ENCODE measurements around the gene MYG1.
A peak's percentile ranks its signal among the peaks of the same experiment; 100 is the strongest.

The MYG1 gene

DNA sequence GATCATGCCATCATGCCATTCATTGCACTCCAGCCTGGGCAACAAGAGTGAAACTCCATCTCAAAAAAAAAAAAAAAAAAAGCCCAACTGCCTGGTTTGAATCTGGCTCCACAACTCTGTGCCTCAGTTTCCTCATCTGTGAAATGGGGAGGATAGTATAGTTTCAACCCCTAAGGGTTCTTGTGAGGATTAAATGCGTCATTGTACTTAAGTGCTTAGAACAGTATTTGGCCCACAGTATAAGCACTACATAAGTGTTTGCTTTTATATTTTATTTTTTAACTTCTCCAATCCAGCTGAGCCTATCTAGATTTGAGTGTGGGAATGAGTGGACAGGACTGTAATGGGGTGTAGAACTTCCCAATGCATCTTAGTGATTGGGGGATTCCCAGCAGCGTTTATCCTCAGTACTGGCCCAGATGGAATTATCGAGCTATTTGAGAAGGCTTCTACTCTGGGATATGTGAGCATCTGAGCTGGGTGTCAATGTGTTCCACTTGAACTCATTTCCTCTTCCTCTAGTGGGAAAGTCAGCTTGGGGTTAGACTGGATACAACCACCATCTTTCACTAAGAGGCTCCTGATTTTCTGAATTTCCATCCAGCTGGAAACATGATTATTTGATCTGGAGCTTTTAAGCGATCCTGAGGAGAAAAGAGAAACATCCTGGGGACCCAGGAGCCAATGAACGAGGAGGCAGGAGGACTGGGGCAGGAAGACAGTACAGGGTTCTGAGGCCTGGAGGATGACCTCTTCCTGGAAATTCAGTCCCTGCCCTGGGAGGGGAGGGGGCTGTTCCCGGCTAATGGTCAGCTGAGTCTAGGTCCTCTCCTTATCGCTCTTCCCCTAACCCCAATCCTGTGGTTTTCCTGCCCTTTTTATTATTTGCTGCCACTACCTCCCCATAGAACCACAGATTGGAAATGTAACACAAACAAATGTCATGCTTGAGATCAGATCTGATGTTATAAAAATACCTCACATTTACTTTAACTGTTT, 40.7 kb upstream of the MYG1 start (continued):
- TF ChIP-seq, protein P1, sequence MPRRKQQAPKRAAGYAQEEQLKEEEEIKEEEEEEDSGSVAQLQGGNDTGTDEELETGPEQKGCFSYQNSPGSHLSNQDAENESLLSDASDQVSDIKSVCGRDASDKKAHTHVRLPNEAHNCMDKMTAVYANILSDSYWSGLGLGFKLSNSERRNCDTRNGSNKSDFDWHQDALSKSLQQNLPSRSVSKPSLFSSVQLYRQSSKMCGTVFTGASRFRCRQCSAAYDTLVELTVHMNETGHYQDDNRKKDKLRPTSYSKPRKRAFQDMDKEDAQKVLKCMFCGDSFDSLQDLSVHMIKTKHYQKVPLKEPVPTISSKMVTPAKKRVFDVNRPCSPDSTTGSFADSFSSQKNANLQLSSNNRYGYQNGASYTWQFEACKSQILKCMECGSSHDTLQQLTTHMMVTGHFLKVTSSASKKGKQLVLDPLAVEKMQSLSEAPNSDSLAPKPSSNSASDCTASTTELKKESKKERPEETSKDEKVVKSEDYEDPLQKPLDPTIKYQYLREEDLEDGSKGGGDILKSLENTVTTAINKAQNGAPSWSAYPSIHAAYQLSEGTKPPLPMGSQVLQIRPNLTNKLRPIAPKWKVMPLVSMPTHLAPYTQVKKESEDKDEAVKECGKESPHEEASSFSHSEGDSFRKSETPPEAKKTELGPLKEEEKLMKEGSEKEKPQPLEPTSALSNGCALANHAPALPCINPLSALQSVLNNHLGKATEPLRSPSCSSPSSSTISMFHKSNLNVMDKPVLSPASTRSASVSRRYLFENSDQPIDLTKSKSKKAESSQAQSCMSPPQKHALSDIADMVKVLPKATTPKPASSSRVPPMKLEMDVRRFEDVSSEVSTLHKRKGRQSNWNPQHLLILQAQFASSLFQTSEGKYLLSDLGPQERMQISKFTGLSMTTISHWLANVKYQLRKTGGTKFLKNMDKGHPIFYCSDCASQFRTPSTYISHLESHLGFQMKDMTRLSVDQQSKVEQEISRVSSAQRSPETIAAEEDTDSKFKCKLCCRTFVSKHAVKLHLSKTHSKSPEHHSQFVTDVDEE (CRISPR knock-in tag; IDR thresholded peaks at IDR 0.05): no peak

DNA sequence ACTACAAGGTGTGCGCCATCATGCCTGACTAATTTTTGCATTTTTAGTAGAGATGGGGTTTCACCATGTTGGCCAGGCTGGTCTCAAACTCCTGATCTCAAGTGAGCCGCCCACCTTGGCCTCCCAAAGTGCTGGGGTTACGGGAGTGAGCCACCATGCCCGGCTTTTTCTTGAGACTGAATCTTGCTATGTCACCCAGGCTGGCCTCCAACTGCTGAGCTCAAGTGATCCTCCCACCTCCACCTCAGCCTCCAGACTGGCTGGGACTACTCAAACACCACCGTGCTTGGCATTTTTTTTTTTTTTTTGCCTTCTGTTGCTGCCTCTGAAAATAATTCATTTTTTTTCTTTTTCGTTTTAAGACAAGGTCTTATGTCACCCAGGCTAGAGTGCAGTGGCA, 39.6 kb upstream of the MYG1 start:
- TF ChIP-seq CSDC2 (CRISPR knock-in tag; IDR thresholded peaks at IDR 0.05) (no peak), SNAI2 (CRISPR knock-in tag; IDR thresholded peaks at IDR 0.05) (no peak)
- ATAC-seq: no peak

DNA sequence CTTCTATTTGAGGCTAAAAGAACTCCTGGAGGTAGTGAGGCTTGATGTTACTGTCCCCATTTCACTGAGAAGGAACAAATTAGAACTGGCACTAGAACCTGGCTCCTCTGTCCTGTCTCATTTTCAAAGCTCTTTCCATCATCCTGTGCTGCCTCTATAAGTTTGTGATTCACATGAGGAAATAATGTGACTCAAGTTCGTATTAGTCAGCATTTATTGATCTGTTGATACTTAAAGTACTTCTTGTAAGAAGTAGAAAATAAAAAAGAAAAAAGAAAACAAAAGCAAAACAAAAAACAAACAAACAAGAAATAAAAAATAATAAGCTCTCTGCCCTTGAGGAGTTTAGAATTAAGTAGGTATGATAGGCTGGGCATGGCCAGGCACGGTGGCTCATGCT, 33.7 kb upstream of the MYG1 start:
- TF ChIP-seq ISL1 (CRISPR knock-in tag; IDR thresholded peaks at IDR 0.05) (no peak), RARB (CRISPR knock-in tag; IDR thresholded peaks at IDR 0.05) (no peak), PPARA (CRISPR knock-in tag; IDR thresholded peaks at IDR 0.05; ENCODE audit: borderline replicate concordance) (no peak), ZNF565 (CRISPR knock-in tag; conservative IDR thresholded peaks at IDR 0.05; ENCODE audit: low read depth) (no peak)
- ATAC-seq: no peak

DNA sequence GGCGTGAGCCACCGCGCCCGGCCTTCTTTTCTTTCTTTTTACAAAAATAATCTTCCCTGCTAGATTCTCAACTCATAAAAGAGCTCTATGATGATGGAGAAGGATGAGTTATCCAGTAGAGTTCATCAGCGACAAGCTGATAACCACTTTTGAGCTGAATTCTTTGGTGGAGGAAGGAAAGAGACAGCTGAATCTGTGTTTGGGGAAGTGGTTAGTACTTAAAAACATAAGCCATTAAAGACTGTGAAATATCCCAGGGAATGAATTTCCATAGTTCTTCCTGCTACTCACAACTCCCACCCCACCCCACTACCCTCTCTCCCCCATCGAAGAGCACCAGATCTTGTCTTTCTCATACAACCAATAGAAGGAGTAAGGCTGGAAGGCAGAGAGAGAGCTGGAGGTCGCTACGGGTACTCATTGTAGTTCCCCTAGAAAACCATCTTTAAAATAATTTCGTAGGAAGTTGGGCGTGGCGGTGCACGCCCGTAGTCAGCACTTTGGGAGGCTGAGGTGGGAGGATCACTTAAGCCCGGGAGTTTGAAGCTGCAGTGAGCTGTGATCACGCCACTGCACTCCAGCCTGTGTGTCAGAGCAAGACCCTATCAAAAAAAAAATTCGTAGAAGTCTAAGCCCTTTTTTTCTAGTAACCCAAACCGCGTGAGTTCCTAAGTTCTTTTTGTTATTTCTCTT, 32.0 kb upstream of the MYG1 start:
- TF ChIP-seq GLIS3 (CRISPR knock-in tag; IDR thresholded peaks at IDR 0.05): no peak
- TF ChIP-seq ISL1 (CRISPR knock-in tag; IDR thresholded peaks at IDR 0.05): no peak
- no peak for TF ChIP-seq OSR1 (CRISPR knock-in tag; IDR thresholded peaks at IDR 0.05)
- TF ChIP-seq TCF4 (CRISPR knock-in tag; IDR thresholded peaks at IDR 0.05; ENCODE audit: borderline replicate concordance): no peak
- TF ChIP-seq ZNF70 (CRISPR knock-in tag; IDR thresholded peaks at IDR 0.05): no peak
- no peak for TF ChIP-seq SNAI2 (CRISPR knock-in tag; IDR thresholded peaks at IDR 0.05)
- TF ChIP-seq ESRRG (CRISPR knock-in tag; IDR thresholded peaks at IDR 0.05): no peak
- TF ChIP-seq, protein P2, sequence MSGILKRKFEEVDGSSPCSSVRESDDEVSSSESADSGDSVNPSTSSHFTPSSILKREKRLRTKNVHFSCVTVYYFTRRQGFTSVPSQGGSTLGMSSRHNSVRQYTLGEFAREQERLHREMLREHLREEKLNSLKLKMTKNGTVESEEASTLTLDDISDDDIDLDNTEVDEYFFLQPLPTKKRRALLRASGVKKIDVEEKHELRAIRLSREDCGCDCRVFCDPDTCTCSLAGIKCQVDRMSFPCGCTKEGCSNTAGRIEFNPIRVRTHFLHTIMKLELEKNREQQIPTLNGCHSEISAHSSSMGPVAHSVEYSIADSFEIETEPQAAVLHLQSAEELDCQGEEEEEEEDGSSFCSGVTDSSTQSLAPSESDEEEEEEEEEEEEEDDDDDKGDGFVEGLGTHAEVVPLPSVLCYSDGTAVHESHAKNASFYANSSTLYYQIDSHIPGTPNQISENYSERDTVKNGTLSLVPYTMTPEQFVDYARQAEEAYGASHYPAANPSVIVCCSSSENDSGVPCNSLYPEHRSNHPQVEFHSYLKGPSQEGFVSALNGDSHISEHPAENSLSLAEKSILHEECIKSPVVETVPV (CRISPR knock-in tag; IDR thresholded peaks at IDR 0.05): no peak
- TF ChIP-seq BACH2 (CRISPR knock-in tag; IDR thresholded peaks at IDR 0.05; ENCODE audit: borderline replicate concordance): no peak
- TF ChIP-seq, protein P3, sequence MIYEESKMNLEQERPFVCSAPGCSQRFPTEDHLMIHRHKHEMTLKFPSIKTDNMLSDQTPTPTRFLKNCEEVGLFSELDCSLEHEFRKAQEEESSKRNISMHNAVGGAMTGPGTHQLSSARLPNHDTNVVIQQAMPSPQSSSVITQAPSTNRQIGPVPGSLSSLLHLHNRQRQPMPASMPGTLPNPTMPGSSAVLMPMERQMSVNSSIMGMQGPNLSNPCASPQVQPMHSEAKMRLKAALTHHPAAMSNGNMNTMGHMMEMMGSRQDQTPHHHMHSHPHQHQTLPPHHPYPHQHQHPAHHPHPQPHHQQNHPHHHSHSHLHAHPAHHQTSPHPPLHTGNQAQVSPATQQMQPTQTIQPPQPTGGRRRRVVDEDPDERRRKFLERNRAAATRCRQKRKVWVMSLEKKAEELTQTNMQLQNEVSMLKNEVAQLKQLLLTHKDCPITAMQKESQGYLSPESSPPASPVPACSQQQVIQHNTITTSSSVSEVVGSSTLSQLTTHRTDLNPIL (CRISPR knock-in tag; IDR thresholded peaks at IDR 0.05; ENCODE audit: low read depth): no peak
- TF ChIP-seq, protein P4, sequence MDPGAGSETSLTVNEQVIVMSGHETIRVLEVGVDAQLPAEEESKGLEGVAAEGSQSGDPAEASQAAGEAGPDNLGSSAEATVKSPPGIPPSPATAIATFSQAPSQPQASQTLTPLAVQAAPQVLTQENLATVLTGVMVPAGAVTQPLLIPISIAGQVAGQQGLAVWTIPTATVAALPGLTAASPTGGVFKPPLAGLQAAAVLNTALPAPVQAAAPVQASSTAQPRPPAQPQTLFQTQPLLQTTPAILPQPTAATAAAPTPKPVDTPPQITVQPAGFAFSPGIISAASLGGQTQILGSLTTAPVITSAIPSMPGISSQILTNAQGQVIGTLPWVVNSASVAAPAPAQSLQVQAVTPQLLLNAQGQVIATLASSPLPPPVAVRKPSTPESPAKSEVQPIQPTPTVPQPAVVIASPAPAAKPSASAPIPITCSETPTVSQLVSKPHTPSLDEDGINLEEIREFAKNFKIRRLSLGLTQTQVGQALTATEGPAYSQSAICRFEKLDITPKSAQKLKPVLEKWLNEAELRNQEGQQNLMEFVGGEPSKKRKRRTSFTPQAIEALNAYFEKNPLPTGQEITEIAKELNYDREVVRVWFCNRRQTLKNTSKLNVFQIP (CRISPR knock-in tag; IDR thresholded peaks at IDR 0.05; ENCODE audit: borderline replicate concordance, low read depth): no peak
- TF ChIP-seq PPARA (CRISPR knock-in tag; IDR thresholded peaks at IDR 0.05; ENCODE audit: borderline replicate concordance): no peak
- no peak for TF ChIP-seq TOX (CRISPR knock-in tag; IDR thresholded peaks at IDR 0.05; ENCODE audit: borderline replicate concordance)
- peak; percentile 6; the same call in 2 of the 3 replicates for ATAC-seq

Data from SK-N-SH treated with all-trans-retinoic acid at 6 μM for 48 hours (cell line).